Hepatocyte (in vitro differentiated cells): Measurements from ENCODE around the gene TEKT2.

Experiments used
- CTCF ChIP-seq: fragments of 200-600 bp; sonication (generic); IDR thresholded peaks from 2 replicates; pipeline ENCODE4 v1.5.1; 2016; ENCODE audit warnings: antibody characterized with exemption, mild to moderate bottlenecking; ENCODE audit not compliant: poor library complexity
- EZH2phosphoT487 ChIP-seq: fragments of 200-600 bp; sonication (generic); IDR thresholded peaks from one replicate; pipeline ENCODE4 v1.6.1; 2018; ENCODE audit warnings: antibody characterized with exemption, mild to moderate bottlenecking, low read depth, moderate library complexity; ENCODE audit not compliant: unreplicated experiment, severe bottlenecking

DNA sequence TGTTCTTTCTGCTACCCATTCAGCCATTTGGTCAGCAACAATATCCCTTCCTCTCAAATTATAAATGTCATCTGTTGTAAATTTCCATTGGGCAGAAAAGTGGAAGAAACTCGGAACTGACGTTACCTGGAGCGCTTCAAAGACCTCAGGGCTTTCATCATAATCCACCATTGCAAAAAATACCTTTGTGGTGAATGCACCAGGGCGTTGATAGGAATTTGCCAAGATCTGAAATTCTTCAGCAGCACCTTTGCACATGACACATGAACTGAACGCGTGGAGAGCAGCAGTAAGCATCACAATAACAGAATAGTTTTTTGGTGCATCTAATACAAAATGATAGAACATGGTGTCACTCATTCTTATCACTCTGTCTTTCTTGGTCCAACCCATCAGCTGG lies 3.1 kb upstream of the TEKT2 start:
- no peak for TF ChIP-seq EZH2phosphoT487
- TF ChIP-seq CTCF: no peak
